Transverse colon (tissue), 4 donors: ENCODE data around the gene CEACAM21.

ENCODE experiments used
- CTCF ChIP-seq, 5 experiments: fragments of 200-600 bp in 3 of 5; fragments of 450-650 bp in 2 of 5; sonication (generic) in 3 of 5; IDR thresholded peaks; 1 replicate in 2 of 5; 2 replicates in 3 of 5; pipeline ENCODE4 v1.5.1; 2016 to 2017; ENCODE audit warnings: antibody characterized with exemption in 5 of 5, inconsistent platforms in 3 of 5, mild to moderate bottlenecking in 2 of 5, moderate library complexity in 1 of 5
- EP300 ChIP-seq: sonication (generic); formaldehyde crosslinking; IDR thresholded peaks from one replicate; pipeline ENCODE4 v1.6.1; 2017; ENCODE audit warnings: antibody characterized with exemption, low read depth
- POLR2A ChIP-seq: fragments of 450-650 bp; IDR thresholded peaks from one replicate; pipeline ENCODE4 v1.6.1; 2016; ENCODE audit warnings: antibody characterized with exemption, mild to moderate bottlenecking, moderate library complexity
- POLR2AphosphoS5 ChIP-seq, 3 donors: sonication (generic); formaldehyde crosslinking; IDR thresholded peaks; one replicate each; pipeline ENCODE4 v1.6.1; 2016; ENCODE audit warnings: antibody characterized with exemption in 3 of 3

GRCh38 chr19:41597600-41598041, 21.7 kb downstream of the CEACAM21 start:
- TF ChIP-seq CTCF (IDR thresholded peaks at IDR 0.05) (peak; percentile 77 to 94 (median 89)), POLR2A (no peak), EP300 (no peak), POLR2AphosphoS5 (IDR thresholded peaks at IDR 0.05) (no peak)
